ENCODE measurements around the gene AK5.

- TF ChIP-seq CTCF (IDR thresholded peaks at IDR 0.05) (no peak), POLR2A (IDR thresholded peaks at IDR 0.05) (no peak)
Observed at GRCh38 chr1:77550135-77550534, 268.3 kb downstream of the AK5 start.
